GM21381 (cell line): ENCODE data around the gene NCR1.
"Not testable (repeated sequence)": the region's sequence is repeated elsewhere in the genome, so short reads cannot be mapped to it uniquely, and the experiment has no call there.

Experiments used
- ATAC-seq: cut with Tn5 transposase; IDR thresholded peaks from one replicate; pipeline ENCODE4 v1.9.1; 2021; ENCODE audit warnings: mild to moderate bottlenecking, moderate library complexity; ENCODE audit not compliant: unreplicated experiment

The NCR1 gene, protein sequence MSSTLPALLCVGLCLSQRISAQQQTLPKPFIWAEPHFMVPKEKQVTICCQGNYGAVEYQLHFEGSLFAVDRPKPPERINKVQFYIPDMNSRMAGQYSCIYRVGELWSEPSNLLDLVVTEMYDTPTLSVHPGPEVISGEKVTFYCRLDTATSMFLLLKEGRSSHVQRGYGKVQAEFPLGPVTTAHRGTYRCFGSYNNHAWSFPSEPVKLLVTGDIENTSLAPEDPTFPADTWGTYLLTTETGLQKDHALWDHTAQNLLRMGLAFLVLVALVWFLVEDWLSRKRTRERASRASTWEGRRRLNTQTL

GRCh38 chr19:54905803-54906511 lies at the start of gene NCR1:
TSS of gene NCR1 (plus strand) at chr19:54906148. CDS start at chr19:54906188, 40 bp downstream.
- ATAC-seq, result no peak

DNA sequence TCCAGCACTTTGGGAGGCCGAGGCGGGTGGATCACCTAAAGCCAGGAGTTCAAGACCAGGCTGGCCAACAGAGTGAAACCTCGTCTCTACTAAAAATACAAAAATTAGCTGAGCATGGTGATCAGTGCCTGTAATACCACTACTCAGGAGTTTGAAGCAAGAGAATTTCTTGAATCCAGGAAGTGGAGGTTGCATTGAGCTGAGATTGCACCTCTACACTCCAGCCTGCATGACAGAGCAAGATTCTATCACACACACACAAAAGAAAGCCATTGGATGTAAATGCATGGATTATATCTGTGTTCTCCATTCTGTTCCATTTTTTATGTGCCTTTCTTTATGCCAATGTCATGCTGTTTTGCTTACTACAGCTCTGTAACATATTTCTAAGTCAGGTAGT lies 47.5 kb upstream of the NCR1 start:
- ATAC-seq, result not testable (repeated sequence)

DNA sequence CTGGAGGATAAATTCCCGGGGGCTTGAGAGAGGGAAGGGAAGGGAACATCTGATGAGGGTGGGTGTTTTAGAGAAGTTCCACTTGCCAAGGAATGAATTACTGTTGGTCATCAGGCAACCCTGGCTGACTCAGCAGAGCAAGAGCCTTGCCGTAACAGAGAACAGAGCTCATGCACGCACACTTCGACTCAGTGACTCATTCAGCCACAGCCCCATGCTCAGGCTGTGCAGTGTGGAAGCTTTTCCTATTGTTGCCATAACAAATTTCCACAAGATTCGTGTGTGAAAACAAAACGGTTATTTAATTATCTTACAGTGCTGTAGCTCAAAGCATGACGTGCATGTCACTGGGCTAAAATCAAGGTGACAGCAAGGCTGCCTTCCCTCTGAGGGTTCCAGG lies 46.5 kb upstream of the NCR1 start:
- not testable (repeated sequence) for ATAC-seq

DNA sequence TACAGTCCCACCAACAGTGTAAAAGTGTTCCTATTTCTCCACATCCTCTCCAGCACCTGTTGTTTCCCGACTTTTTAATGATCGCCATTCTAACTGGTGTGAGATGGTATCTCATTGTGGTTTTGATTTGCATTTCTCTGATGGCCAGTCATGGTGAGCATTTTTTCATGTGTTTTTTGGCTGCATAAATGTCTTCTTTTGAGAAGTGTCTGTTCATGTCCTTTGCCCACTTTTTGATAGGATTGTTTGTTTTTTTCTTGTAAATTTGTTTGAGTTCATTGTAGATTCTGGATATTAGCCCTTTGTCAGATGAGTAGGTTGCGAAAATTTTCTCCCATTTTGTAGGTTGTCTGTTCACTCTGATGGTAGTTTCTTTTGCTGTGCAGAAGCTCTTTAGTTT lies 42.5 kb upstream of the NCR1 start:
- ATAC-seq, result not testable (repeated sequence)

DNA sequence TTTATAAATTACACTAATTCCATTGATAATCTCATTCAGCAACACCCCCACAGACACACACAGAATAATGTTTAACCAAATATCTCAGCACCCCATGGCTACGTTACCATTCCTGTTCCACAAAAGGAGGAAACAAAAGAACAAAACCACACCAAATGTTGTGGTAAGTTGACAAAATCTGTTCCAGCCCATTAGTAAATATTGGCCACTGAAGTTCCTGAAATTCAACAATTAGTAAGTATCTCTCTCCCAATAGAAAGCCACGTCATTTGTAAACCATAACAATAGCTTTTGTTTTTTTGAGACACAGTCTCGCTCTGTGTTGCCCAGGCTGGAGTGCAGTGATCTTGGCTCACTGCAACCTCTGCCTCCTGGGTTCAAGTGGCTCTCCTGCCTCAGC lies 34.3 kb upstream of the NCR1 start:
- no peak for ATAC-seq

DNA sequence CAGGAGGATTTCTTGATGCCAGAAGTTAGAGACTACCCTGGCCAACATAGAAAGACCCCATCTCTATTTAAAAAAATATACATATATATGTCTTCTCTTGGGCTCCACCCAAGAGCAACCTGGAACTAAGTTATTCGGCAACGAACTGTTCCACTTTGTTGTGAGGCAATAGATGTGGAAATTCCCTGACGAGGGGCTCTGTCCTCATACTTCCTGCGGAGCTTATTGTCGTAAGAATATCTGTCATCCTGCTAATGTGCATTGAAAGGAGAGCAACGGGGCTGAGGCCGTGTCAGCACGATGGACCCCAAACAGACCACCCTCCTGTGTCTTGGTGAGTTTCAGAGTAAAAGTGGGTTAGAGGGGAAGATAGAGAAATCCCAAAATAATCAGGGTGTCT lies 32.0 kb upstream of the NCR1 start, which contains the start of gene FCAR:
Gene FCAR, plus strand, starts transcription at position 246 of the 400 bp plus-strand sequence. Its CDS starts 55 bp downstream, at position 301.
- no peak for ATAC-seq

DNA sequence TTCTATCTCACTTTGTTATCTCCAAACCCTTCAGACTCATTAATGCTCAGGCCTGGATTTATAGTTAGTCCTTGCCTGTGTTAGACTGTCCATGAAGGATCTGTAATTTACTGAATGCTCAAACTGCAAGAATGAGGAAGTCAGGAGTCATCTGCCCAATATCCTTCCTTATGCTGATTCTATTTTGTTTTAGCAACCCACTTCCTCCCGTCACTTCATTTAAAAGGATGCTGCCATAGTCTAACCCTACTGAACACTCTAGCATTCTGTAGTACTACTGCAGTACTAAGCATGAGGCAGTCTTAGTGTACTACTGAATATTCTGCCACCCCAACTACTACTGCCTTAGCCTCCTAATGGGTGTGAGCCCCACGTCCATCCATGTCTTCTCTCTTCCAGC lies 30.4 kb upstream of the NCR1 start:
- no peak for ATAC-seq

DNA sequence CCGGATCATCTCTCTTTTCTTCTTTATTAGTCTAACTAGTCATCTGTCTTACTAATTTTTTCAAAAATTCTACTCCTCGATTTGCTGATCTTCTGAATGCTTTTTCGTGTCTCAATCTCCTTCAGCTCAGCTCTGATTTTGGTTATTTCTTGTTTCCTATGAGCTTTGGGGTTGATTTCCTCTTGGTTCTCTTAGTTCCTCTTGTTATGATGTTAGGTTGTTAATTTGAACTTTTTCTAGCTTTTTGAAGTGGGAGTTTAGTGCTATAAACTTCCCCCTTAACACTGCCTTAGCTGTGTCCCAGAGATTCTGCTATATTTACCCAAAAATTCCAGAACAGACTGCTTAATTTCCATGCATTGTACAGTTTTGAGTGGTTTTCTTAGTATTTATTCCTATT lies 28.5 kb upstream of the NCR1 start:
- no peak for ATAC-seq

GRCh38 chr19:54881884-54882283 lies 24.1 kb upstream of the NCR1 start:
- ATAC-seq, result no peak

DNA sequence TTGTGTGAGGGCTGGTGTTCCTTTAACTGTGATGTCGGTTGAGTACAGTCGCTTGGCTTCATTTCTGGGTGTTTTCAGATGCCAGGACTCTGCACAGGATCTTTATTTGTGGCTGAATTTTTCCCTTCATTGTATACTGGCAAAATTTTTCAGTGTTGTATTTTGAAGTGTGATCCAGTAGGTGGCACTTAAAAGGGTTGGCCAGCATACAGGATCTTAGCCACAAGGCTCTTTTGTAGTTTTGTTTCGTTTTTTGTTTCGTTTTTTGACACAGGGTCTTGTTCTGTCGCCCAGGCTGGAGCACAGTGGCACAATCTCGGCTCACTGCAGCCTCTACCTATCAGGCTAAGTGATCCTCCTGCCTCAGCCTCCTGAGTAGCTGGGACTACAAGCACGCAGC lies 23.2 kb upstream of the NCR1 start:
- ATAC-seq, result no peak

- ATAC-seq, result no peak
Observed at GRCh38 chr19:54883228-54883627, 22.7 kb upstream of the NCR1 start.

- no peak for ATAC-seq
Observed at GRCh38 chr19:54888239-54888638, 17.7 kb upstream of the NCR1 start.

GRCh38 chr19:54889566-54889965 lies 16.4 kb upstream of the NCR1 start:
- no peak for ATAC-seq

GRCh38 chr19:54893406-54893805 lies 12.5 kb upstream of the NCR1 start:
- no peak for ATAC-seq

DNA sequence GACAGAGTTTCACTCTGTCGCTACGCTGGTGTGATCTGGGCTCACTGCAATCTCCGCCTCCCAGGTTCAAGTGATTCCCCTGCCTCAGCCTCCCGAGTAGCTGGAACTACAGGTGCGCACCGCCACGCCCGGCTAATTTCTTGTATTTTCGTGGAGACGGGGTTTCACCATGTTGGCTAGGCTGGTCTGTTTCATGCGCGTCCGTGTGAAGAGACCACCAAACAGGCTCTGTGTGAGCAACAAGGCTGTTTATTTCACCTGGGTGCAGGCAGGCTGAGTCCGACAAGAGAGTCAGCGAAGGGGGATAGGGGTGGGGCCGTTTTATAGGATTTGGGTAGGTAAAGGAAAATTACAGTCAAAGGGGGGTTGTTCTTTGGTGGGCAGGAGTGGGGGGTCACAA lies 11.8 kb upstream of the NCR1 start:
- not testable (repeated sequence) for ATAC-seq

GRCh38 chr19:54896036-54896435 lies 9.9 kb upstream of the NCR1 start:
- ATAC-seq, result no peak

DNA sequence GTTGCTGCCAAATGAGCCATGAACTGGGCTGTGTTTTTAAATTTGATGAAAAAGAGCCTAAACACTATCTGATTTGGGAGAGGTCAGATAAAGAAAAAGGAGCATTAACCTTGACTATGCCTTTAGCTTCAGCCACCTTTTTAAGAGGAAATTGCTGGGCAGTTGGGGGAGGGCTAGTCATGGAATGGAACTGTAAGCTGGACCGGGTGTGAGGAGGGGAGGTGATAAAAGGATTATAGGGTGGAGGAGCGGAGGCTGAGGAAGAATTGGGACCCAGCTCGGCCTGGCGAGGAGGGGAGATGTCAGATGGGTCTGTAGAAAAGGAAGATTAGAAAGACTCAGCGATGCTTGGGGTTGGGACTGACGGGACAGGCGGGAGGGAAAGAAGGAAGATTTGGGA lies 7.3 kb upstream of the NCR1 start:
- ATAC-seq, result not testable (repeated sequence)

DNA sequence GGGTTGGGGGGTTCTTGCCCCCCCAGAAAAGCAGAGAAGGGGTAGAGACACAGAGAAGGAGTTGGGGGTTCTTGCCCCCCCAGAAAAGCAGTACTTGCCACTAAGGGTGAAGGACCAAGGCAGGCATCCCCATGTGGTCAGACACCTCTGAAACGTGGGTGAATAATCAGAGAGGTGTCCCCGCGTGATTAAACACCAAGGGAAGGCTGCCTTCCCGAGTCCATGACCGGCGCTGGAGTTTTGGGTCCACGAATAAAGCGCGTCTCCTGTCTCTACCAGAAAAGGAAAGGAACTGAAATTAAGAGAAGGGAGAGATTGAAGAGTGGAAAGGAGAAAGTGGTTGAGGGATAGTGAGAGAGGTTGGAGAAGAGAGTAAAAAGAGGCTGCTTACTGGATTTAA lies 6.3 kb upstream of the NCR1 start:
- ATAC-seq, result not testable (repeated sequence)

DNA sequence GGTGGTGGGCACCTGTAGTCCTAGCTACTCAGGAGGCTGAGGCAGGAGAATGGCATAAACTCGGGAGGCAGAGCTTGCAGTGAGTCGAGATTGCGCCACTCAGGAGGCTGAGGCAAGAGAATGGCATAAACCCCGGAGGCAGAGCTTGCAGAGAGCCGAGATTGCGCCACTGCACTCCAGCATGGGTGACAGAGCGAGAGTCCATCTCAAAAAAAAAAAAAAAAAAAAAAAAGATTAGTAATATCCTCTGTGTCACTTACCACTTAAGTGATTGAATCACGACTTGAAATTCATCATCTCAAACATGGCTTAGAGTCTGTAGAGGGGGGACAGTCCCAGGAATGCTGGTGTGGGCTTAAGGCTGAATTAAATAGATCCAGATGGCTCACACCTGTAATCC lies 4.8 kb upstream of the NCR1 start:
- not testable (repeated sequence) for ATAC-seq

DNA sequence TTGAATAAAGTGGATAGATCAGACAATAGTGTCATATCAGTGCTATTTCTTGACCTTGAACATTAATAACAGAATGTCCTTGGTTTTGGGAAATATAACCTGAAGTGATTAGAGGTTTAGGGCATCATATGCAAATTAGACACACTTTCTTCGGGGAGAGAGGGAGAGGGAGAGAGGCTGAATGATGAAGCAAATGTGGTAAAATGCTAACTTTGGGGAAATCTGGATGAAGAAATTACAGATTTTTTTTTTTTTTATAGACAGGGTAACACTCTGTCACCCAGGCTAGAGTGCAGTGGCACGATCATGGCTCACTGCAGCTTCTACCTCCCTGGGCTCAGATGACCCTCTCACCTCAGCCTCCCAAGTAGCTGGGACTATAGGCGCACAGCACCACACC lies 3.9 kb upstream of the NCR1 start:
- ATAC-seq, result no peak

- no peak for ATAC-seq
Observed at GRCh38 chr19:54903303-54903702, 2.6 kb upstream of the NCR1 start.

DNA sequence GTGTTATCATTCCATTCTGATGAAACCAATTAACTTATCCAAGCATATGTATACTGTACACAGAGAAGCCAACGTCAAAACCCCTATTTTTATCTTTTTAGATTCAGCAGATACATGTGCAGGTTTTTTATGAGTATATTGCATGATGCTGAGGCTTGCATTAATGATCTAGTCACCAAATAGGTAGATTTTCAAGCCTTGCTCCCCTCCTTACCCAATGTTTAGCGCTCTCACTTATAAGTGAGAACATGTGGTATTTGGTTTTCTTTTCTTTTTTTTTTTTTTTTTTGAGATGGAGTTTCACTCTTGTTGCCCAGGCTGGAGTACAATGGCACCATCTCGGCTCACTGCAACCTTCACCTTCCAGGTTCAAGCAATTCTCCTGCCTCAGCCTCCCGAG lies 1.7 kb upstream of the NCR1 start:
- ATAC-seq, result not testable (repeated sequence)
